Measurements from ENCODE around the gene COL5A1.

GRCh38 chr9:134772331-134772730 is 130.7 kb downstream of the COL5A1 start:
- TF ChIP-seq CTCF (optimal IDR thresholded peaks at IDR 0.05 in 1 of 3, IDR thresholded peaks at IDR 0.05 in 1 of 3, conservative IDR thresholded peaks at IDR 0.05 in 1 of 3; ENCODE audit: extremely low read depth in 1 of 3, insufficient read depth in 2 of 3, low read length in 3 of 3) (no peak), EZH2 (IDR thresholded peaks at IDR 0.05; ENCODE audit: low read length) (no peak)
